ENCODE data around the gene LRRC8C. TPM values are rescaled to one million over a fixed set of nuclear protein-coding genes. Genes with fewer than 3 reads are reported as not detected.

LRRC8C gene
- total RNA-seq = 8.6 and 9.4 TPM in 2 replicates

DNA sequence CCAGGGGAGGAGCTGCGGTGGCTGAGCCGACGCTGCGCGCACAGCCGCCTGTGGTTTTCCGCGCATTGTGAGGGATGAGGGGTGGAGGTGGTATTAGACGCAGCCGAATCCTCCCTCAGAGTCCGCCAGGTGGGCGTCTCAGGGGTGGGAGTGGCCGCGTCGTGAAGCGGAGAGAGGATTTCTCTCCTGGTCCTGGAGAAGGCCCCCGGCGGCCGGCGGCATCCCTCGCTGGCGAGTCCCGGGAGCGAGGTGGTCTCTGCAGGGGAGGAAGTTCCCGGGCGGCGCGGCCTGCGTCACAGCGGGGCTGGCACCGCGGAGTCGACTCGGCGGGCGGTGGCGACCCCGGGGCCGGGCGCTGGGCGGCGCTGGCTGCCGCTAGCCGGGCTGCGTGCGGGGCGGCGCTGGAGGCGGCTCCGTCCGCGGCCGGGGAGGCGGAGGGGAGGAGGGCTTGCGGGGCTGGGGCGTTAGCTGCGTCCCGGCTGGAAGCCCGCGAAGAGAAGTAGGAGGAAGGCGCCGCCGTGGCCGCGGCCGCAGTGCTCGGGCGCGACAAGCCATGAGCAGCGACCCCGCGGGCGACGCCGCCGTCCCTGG, at the start of gene LRRC8C:
Gene LRRC8C (plus strand): TSS at position 464 of the 591 bp plus-strand sequence. CDS start 53,354 bp downstream, outside the sequence.

Other genes starting within 250 kb of the LRRC8C start
- gene LRRC8B, start 108.3 kb upstream of the LRRC8C start, total RNA-seq = 0.89 and 0.98 TPM in 2 replicates
- 20.7 and 38.6 TPM in 2 replicates for gene LRRC8D, start 187.9 kb downstream of the LRRC8C start, total RNA-seq